ENCODE measurements around the gene TNC.

Gene TNC

GRCh38 chr9:115050002-115050490 lies 67.9 kb downstream of the TNC start:
- DNase-seq = no peak

- DNase-seq = no peak
These were observed 71.1 kb downstream of the TNC start for GRCh38 chr9:115046824-115047223.

- no peak for DNase-seq
These were observed 71.8 kb downstream of the TNC start for GRCh38 chr9:115046199-115046598.

- no peak for DNase-seq
These were observed 74.3 kb downstream of the TNC start for GRCh38 chr9:115043632-115044031.

DNA sequence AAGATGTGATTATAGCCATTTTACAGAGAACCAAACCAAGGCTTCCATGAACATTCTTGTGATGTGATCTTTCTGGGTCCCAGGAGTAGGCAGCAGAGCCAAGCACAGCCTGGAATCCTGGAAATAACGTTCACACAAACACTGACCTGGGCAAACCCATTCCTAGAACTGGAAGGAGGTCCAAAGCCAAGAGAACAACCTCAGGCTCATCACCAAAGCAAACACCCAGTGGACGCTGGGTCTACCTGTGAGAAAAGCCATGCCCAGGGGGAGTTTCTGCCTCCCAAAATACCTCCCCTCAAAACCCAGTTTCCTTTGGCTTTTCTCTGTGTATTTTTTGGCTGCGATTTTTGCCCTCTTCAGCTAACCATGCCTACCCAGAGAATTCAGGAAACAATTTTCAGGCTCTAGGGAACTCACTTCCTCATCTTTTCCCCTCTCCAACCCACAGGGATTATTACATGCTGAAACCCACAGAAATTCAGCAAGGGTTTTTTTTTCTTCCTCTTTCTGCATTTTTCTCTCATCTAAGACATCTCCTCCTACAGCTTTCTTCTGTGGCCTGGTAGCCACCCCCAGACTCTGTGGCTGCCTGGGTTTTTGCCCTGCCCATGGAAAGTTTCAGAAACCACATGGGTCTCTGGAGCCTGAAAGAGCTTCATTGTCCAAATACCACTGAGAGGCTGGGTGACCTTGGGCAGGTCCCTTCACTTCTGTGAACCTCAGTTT lies 75.0 kb downstream of the TNC start:
- no peak for DNase-seq

DNA sequence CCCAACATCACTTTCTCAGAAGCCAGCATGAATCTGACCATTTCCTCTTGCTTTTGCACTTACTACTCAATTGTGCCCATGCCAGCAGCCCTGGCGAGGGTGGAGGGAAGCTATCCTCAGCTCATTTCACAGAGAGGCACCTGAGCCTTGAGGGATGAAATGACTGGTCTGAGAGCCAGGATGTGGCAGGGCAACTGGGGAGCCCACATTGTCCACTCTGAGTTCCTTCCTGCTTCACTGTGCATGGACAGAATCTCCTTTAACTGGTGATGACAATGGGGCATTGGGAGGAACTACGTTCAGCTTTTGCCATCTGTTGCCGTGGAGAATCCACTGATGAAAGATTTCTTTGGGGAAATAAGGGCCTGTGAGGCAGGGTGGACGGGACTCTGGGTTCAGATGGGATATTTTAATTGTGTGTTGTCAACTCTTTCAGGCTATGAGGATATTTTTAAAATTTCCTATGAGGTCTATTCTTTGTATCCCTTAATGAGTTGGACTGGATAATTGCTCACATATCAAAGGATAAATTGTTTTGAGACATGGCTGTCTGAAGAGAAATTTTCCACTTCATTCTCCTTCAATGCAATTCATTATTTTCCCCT lies 78.3 kb downstream of the TNC start:
- no peak for DNase-seq

DNA sequence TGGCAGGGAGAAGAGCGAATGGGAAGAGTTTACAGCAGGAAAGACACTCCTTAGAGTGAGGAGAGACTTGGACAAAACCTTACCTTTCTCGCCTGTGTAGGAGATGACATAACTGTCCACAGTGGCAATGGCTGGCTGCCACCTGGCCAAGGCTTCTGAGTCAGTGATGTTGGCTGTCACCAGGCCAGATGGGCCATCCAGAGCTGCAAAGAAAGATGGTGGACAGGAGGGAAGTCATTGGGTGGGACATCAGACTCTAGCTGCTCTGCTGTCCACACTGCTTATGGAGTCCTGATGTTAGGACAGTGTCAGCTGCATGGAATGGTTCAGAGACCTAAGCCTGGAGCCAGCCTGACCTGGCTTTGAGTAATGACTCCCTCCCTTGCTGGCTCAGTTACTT lies 79.8 kb downstream of the TNC start:
- DNase-seq = no peak

DNA sequence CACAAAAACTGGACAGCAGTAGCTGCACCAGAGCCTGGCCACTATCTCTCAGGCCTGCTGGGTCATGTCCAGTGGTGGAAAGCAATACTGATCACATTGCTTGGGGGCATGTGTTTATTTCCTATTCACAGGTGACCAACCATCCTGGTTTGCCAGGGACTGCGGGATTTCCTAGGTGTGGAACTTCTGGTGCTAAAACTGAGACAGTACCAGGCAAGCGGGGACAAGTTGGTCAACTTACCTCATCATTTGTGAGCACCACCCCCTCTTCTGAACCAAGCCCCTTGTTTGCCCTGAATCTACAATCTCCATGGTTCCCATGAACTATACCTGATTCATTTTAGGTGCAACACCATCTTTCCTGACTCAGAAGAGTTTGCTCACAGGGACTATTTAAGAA lies 81.3 kb downstream of the TNC start:
- DNase-seq = no peak

GRCh38 chr9:115035841-115036612 lies 81.9 kb downstream of the TNC start:
- no peak for DNase-seq

- DNase-seq = no peak
These were observed 83.2 kb downstream of the TNC start for GRCh38 chr9:115034801-115035200.

- no peak for DNase-seq
These were observed 84.2 kb downstream of the TNC start for GRCh38 chr9:115033800-115034199.

DNA sequence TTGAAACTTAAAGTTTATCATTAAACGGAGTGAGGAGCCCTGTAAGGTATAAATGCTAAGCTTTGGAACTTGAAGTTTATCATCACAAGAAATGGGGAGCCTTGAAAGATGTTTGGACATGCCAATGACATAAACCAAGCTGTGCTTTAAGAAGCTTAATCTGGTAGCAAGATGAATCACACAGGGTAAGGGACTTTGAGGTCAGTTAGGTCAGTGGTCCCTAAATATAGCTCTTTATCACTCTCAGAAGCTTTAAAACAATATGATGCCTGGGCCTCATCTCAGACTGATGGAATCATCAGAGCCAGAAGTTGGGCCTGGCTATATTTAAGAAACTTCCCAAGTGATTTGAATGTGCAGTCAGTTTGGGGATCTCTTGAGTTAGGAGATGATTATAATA lies 85.7 kb downstream of the TNC start:
- DNase-seq = no peak

DNA sequence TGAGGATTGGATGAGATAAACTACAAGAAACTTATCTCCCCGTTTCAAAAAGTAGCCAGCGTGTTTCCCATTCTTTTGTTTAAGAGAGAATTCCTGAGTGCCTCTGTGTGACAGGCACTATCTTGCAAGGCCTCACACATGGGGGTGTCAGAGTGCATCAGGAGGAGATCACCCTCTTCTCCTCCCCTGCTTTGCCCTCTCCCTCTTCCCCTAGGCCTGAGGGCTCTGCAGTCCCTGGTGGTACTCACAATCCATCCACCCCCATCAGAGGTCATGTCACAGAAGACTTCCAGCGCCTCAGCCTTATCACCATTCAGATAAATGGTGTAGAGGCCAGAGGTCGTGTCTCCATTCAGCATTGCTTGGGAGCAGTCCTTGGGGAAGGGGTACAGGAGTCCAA lies 88.0 kb downstream of the TNC start:
- no peak for DNase-seq

- no peak for DNase-seq
These were observed 92.2 kb downstream of the TNC start for GRCh38 chr9:115025721-115026120.

- DNase-seq = no peak
These were observed 92.9 kb downstream of the TNC start for GRCh38 chr9:115024925-115025535.

GRCh38 chr9:115022760-115023434 lies 95.1 kb downstream of the TNC start:
- no peak for DNase-seq

DNA sequence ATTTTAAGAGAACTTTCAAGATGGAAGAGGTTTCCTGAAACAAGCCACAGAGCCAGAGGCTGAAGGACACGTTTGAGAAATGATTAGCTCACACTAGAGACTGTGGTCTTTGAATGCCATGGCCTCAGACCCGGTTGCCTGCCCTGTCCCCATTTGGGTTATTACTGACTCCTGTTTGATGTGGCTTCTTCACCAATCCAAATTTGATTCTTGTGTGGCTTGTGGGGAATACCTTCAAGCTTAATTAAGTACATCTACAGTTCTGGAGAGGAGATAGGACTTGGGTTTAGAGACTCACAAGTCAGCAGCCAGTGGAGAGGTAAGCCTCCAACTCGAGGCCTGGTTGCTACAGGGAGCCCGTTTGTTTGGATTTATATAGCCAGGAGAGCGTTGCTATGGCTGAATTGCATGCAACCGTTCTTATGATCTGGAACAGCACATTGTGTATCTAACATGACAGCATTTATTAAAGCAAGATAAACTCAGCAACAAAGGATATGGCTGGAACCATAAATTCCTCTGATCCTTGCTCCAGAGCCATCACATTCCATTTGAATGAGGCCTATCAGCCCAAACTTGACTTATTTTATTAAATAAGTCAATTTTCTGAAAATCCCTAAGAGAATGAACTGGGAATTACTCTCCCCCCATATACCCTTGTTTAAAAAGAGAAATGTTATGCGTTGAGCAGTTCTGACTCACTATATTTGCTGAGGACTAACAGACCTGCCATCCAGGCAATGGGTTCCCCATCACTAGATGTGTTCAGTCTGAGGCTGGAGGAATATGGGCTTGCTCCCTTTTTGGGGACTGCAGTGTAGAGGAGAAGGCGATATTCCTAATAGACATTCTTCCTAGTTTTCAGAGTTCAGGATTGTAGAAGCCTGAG lies 99.2 kb downstream of the TNC start:
- DNase-seq = no peak

DNA sequence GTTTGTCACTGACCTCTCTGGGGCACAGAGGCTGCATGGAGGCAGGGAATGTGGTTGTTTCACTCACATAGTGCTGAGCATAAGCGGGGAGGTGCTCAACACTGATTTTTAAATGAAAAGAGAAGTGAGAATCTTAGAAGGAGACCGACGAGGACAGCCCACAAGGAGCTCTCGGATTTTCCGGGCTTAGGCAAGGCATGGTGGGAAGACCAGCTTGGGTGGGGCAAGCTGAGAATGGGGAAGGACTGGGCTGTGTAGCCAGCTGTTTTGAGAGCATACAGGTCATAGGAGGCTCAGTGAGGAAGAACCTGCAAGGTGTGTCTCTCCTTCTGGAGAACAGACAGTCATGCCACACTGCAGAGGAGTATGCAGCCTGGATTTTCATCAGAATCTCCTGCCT lies 101.6 kb downstream of the TNC start:
- no peak for DNase-seq

- peak; percentile 24 for DNase-seq
These were observed 102.8 kb downstream of the TNC start for GRCh38 chr9:115015018-115015635.

- no peak for DNase-seq
These were observed 103.5 kb downstream of the TNC start for GRCh38 chr9:115014438-115014837.

- DNase-seq = peak; percentile 33
These were observed 104.0 kb downstream of the TNC start for GRCh38 chr9:115013998-115014397.
